Measurements from ENCODE around the gene GGA1. TPM values are rescaled to one million over a fixed set of nuclear protein-coding genes. Genes with fewer than 3 reads are reported as not detected.
A peak's percentile ranks its signal among the peaks of the same experiment; 100 is the strongest.

The GGA1 gene
- total and polyA plus RNA-seq, 5 donors from 2014 or later = 14.0 to 69.7 (median 16.9) TPM

GRCh38 chr22:37672920-37673455, 64.4 kb downstream of the GGA1 start:
- no peak overlapping the region for H3K4me3 ChIP-seq (ENCODE audit: low read depth, low read length)
- peaks cover 57% of the 10 kb centered on the region for H3K4me1 ChIP-seq (ENCODE audit: control insufficient read depth, insufficient read depth, low read length, poor library complexity, severe bottlenecking)
- Mint-ChIP-seq H3K4me1 (peaks cover 0 to 63% (median 24%) of the 10 kb centered on the region in 4 donors), H3K9me3 (no peaks in the 10 kb centered on the region), H3K4me3 (peak overlapping the region in 1 of 4 donors; percentile 15), H3K27me3 (no peaks in the 10 kb centered on the region), H3K27ac (peak overlapping the region; percentile 26 to 77 (median 71)), H3K36me3 (no peaks in the 10 kb centered on the region)
- ATAC-seq (ENCODE audit: low read depth in 2 of 2) (no peak), DNase-seq (no peak)
- no peaks in the 10 kb centered on the region for H3K27me3 ChIP-seq (ENCODE audit: control insufficient read depth, insufficient read depth, low read length)
- no peaks in the 10 kb centered on the region for H3K9me3 ChIP-seq (ENCODE audit: control insufficient read depth in 2 of 2, low read length in 2 of 2)
- no peaks in the 10 kb centered on the region for H3K36me3 ChIP-seq (ENCODE audit: control insufficient read depth, insufficient read depth, low read length)
- peak overlapping the region; percentile 58 for H3K27ac ChIP-seq (ENCODE audit: insufficient read depth, low read length, poor library complexity, severe bottlenecking)

GRCh38 chr22:37674248-37674647, 65.6 kb downstream of the GGA1 start:
- Histone ChIP-seq H3K9me3 (ENCODE audit: control insufficient read depth in 2 of 2, low read length in 2 of 2) (no peaks in the 10 kb centered on the region), H3K36me3 (ENCODE audit: control insufficient read depth, insufficient read depth, low read length) (no peaks in the 10 kb centered on the region), H3K27ac (ENCODE audit: insufficient read depth, low read length, poor library complexity, severe bottlenecking) (peak overlapping the region; percentile 51), H3K4me1 (ENCODE audit: control insufficient read depth, insufficient read depth, low read length, poor library complexity, severe bottlenecking) (peaks cover 60% of the 10 kb centered on the region), H3K27me3 (ENCODE audit: control insufficient read depth, insufficient read depth, low read length) (no peaks in the 10 kb centered on the region), H3K4me3 (ENCODE audit: low read depth, low read length) (no peak overlapping the region)
- Mint-ChIP-seq H3K27ac (peak overlapping the region; percentile 90 to 97 (median 95)), H3K36me3 (no peaks in the 10 kb centered on the region), H3K9me3 (no peaks in the 10 kb centered on the region), H3K4me3 (peak overlapping the region; percentile 67 to 92 (median 85)), H3K27me3 (no peaks in the 10 kb centered on the region), H3K4me1 (peaks cover 0 to 65% (median 24%) of the 10 kb centered on the region in 4 donors)
- ATAC-seq (ENCODE audit: low read depth in 2 of 2) = no peak
- DNase-seq = no peak

- ATAC-seq (ENCODE audit: low read depth in 2 of 2) (peak; percentile 23 to 25), DNase-seq (peak; percentile 56 to 89 (median 56))
- Mint-ChIP-seq H3K27me3 (no peaks in the 10 kb centered on the region), H3K36me3 (no peaks in the 10 kb centered on the region), H3K4me3 (peak within 1 kb of the TSS; percentile 90 to 97 (median 94)), H3K4me1 (peaks cover 0 to 68% (median 23%) of the 10 kb centered on the region in 4 donors), H3K9me3 (no peaks in the 10 kb centered on the region), H3K27ac (peak within 1 kb of the TSS; percentile 97 to 100 (median 97))
- no peaks in the 10 kb centered on the region for H3K27me3 ChIP-seq (ENCODE audit: control insufficient read depth, insufficient read depth, low read length)
- peak within 1 kb of the TSS; percentile 94 for H3K4me3 ChIP-seq (ENCODE audit: low read depth, low read length)
- H3K27ac ChIP-seq (ENCODE audit: insufficient read depth, low read length, poor library complexity, severe bottlenecking) = peak within 1 kb of the TSS; percentile 97
- H3K4me1 ChIP-seq (ENCODE audit: control insufficient read depth, insufficient read depth, low read length, poor library complexity, severe bottlenecking) = peaks cover 60% of the 10 kb centered on the region
- no peaks in the 10 kb centered on the region for H3K9me3 ChIP-seq (ENCODE audit: control insufficient read depth in 2 of 2, low read length in 2 of 2)
- H3K36me3 ChIP-seq (ENCODE audit: control insufficient read depth, insufficient read depth, low read length) = no peaks in the 10 kb centered on the region
These were observed 66.6 kb downstream of the GGA1 start, which contains the start of gene LGALS1 for GRCh38 chr22:37674951-37675929. TSS of gene LGALS1 (plus strand) at chr22:37675636. CDS start at chr22:37675703, 67 bp downstream.

- Mint-ChIP-seq H3K27me3 (no peaks in the 10 kb centered on the region), H3K36me3 (no peaks in the 10 kb centered on the region), H3K27ac (peak overlapping the region; percentile 97 to 100 (median 97)), H3K4me3 (peak overlapping the region; percentile 90 to 97 (median 94)), H3K4me1 (peaks cover 0 to 66% (median 26%) of the 10 kb centered on the region in 4 donors), H3K9me3 (no peaks in the 10 kb centered on the region)
- no peaks in the 10 kb centered on the region for H3K36me3 ChIP-seq (ENCODE audit: control insufficient read depth, insufficient read depth, low read length)
- H3K9me3 ChIP-seq (ENCODE audit: control insufficient read depth in 2 of 2, low read length in 2 of 2) = no peaks in the 10 kb centered on the region
- no peaks in the 10 kb centered on the region for H3K27me3 ChIP-seq (ENCODE audit: control insufficient read depth, insufficient read depth, low read length)
- peak overlapping the region; percentile 94 for H3K4me3 ChIP-seq (ENCODE audit: low read depth, low read length)
- peak in 2 of 3 donors; percentile 27 to 34 for DNase-seq
- peak overlapping the region; percentile 97 for H3K27ac ChIP-seq (ENCODE audit: insufficient read depth, low read length, poor library complexity, severe bottlenecking)
- no peak for ATAC-seq (ENCODE audit: low read depth in 2 of 2)
- peaks cover 62% of the 10 kb centered on the region for H3K4me1 ChIP-seq (ENCODE audit: control insufficient read depth, insufficient read depth, low read length, poor library complexity, severe bottlenecking)
These were observed 67.5 kb downstream of the GGA1 start for GRCh38 chr22:37675930-37676735.

GRCh38 chr22:37676736-37677492, 68.3 kb downstream of the GGA1 start:
- Mint-ChIP-seq H3K27me3 (no peaks in the 10 kb centered on the region), H3K4me1 (peaks cover 0 to 66% (median 28%) of the 10 kb centered on the region in 4 donors), H3K9me3 (no peaks in the 10 kb centered on the region), H3K36me3 (no peaks in the 10 kb centered on the region), H3K27ac (peak overlapping the region; percentile 97 to 100 (median 97)), H3K4me3 (peak overlapping the region; percentile 90 to 97 (median 94))
- Histone ChIP-seq H3K27me3 (ENCODE audit: control insufficient read depth, insufficient read depth, low read length) (no peaks in the 10 kb centered on the region), H3K4me1 (ENCODE audit: control insufficient read depth, insufficient read depth, low read length, poor library complexity, severe bottlenecking) (peaks cover 69% of the 10 kb centered on the region), H3K27ac (ENCODE audit: insufficient read depth, low read length, poor library complexity, severe bottlenecking) (peak overlapping the region; percentile 97), H3K4me3 (ENCODE audit: low read depth, low read length) (peak overlapping the region; percentile 94), H3K9me3 (ENCODE audit: control insufficient read depth in 2 of 2, low read length in 2 of 2) (no peaks in the 10 kb centered on the region), H3K36me3 (ENCODE audit: control insufficient read depth, insufficient read depth, low read length) (no peaks in the 10 kb centered on the region)
- peak; percentile 89 to 96 (median 94) for DNase-seq
- peak; percentile 89 to 90 for ATAC-seq (ENCODE audit: low read depth in 2 of 2)

GRCh38 chr22:37677493-37677974, 68.9 kb downstream of the GGA1 start:
- Histone ChIP-seq H3K9me3 (ENCODE audit: control insufficient read depth in 2 of 2, low read length in 2 of 2) (no peaks in the 10 kb centered on the region), H3K4me1 (ENCODE audit: control insufficient read depth, insufficient read depth, low read length, poor library complexity, severe bottlenecking) (peaks cover 63% of the 10 kb centered on the region), H3K27ac (ENCODE audit: insufficient read depth, low read length, poor library complexity, severe bottlenecking) (peak overlapping the region; percentile 97), H3K36me3 (ENCODE audit: control insufficient read depth, insufficient read depth, low read length) (no peaks in the 10 kb centered on the region), H3K27me3 (ENCODE audit: control insufficient read depth, insufficient read depth, low read length) (no peaks in the 10 kb centered on the region), H3K4me3 (ENCODE audit: low read depth, low read length) (peak overlapping the region; percentile 77)
- Mint-ChIP-seq H3K9me3 (no peaks in the 10 kb centered on the region), H3K27me3 (no peaks in the 10 kb centered on the region), H3K27ac (peak overlapping the region; percentile 97 to 100 (median 97)), H3K4me3 (peak overlapping the region; percentile 90 to 97 (median 94)), H3K36me3 (no peaks in the 10 kb centered on the region), H3K4me1 (peaks cover 0 to 60% (median 22%) of the 10 kb centered on the region in 4 donors)
- ATAC-seq (ENCODE audit: low read depth in 2 of 2) (peak; percentile 54 to 61), DNase-seq (no peak)
